Effector CD8-positive, alpha-beta T cell (primary cell): Measurements from ENCODE around the gene FAM120B.

Experiments
- DNase-seq: peaks from one replicate; lab custom pipeline; 2025; lab: John Stamatoyannopoulos, UW

Gene FAM120B

DNA sequence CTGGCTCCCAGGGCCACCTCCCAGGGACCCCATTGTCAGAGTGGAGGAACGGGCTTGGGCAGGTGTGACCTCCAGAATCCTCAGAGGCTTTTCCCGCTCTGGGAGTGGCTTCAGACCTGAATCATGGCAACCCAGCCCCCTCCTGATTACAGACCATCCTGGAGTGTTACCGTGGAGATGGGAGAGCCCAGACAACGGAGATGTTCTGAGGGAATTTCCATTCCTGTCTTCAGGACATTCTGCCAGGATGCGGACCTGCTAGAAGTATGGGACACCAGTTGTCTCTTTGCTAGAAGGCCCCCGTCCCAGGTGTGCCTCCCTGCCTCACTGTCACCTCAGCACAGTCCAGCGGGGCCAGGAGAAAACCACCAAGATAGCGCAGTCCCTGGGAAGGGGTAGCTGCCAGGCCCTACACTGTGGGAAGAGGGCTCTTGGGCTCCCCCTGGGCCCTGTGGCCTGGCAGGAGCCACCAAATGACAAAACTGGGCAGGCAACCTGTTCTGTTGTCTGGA, 136.6 kb downstream of the FAM120B start:
- no peak for DNase-seq

DNA sequence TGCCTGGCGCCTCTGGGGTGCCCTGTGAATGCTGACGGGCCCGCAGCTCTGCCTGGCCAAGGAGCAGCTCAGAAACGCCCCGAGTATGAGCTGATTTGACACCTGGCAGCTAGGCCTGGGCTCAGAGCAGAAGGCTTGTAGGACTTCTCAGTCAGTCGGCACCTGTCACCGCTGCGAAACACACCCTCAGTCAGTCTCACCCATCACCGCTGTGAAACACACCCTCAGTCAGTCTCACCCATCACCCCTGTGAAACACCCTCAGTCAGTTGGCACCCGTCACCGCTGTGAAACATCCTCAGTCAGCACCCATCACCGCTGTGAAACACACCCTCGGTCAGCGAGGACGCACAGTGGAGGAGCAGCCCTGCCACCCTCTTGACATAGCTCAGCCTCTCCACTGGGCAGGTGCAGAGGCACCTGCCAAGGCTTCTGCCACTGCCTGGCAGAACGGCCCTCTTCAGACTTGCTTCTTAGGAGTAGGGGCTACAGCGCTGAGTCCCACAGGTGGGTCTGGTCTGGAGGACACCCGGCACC, 137.6 kb downstream of the FAM120B start:
- DNase-seq, result no peak

DNA sequence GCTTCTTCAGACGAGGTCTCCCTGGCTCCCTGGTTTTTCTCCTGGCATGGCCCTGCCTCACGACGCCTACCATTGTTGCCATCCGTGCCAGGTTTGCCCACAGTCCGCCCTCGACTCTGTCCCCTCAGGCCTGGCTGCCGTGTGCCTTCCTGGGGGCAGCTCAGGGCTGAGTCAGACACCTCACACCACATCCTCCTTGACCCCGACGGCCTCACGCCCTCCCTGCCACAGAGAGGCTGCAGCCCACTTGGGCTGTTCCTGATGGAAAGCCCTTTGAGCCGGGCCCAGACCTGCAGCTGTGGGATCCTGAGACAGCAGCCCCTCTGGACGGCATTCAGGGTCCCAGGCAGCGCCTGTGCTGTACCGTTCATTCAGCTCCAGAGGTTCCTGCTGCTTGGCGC, 138.3 kb downstream of the FAM120B start:
- no peak for DNase-seq

DNA sequence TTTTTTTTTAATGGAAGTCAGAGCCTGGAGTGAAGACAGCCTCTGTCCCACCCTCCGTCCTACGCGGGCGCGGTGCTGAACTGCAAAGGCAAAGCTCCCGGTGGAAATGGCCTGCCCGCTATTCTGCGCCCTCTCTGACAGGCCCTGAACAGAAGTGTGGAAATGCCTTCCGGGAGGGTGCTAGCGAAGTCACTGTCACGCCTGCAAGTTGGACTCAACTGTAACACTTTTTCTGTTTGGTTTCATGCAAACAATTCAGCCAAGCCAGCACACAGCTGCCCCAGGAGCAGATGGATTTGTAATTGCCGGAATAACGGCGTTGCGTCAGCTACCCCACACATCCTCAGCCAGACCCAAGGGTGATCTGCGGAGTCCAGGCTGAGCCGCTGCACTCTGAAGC, 138.9 kb downstream of the FAM120B start:
- DNase-seq, result no peak

DNA sequence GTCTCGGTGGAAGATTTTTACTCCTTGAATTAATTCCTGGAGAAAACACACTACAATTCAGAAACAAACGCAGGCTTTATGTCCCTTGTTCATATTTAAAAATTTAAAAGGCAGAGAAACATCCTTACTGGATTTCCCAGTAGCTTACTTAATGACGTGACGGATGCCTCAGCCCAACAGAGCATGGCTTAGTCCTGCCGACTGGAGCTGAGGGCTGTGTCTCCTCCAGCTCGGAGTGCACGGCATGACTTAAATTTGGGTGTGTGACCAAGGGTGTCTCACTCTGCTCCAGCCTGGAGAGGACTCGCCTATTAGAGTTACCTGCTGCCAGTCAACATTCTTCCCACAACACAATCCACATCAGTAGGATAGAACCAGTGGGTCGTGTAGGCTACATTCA, 139.4 kb downstream of the FAM120B start:
- DNase-seq, result no peak

DNA sequence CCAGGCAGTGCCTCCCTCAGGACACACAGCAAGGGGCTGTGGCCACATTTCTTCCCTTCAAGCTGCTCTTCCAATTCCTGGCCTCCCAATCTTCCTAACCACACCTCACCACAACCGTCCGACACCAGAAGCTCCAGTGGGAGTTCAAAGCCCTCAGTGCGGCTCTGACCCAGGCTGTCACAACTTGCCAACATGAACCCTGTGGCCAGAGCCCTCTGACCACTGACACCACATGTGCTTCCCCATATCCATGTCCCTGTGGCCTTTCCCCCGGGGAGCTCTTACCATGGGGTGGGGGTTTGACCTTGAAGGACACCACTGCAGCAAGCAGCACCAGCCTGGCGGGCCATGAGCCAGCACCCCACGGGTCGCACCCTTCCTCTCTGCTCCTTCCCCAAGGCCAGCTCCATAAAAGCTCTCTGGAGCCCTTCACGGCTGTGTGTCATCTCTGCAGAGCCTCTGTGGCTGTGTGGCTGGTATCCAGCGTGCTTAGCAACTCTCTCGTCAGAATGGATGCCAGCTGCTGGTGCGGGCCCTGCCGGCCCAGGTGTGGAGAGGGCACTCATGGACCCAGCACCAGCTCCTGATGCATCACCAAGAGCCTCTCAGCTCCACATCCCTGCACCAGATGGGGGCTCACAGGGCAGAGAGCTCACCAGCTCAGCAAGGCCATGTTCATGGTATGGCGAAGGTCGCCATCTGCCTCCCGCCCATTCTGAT, 140.4 kb downstream of the FAM120B start:
- no peak for DNase-seq

DNA sequence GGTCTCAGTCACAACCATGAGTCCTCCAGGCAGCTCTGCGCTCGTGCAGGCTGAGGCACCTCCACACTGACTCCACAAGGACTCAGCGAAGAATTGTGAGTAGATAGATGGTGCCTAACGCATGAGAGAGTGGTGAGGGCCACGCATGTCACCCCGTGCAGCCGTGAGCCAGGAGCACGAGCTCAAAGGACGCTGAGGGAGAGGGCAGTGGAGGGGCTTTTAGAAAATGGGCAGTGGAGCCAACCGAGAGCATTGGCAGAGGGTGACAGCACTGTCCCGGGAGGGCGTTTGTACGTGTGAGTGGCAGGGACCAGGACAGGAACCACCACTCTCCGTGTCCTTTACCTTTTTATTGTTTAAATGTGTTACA, 141.0 kb downstream of the FAM120B start:
- no peak for DNase-seq

DNA sequence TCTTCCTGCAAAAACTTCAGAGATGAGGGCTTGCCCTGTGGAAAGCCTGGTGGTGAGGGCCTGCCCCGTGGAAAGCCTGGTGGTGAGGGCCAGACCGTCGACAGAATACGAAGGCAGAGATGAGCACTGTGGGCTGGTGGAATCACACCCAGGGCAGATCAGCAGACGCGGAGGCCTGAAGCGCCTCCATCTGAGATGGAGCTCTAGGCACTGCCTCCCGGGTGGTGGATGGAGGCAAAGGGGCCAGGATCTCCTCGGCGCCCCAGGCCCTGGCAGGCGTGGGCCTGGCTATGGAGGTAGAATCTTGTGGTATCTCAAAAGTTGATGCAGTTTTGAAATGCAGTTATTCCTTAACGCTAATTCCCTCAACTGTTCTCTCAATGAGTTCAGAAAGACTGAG, 141.8 kb downstream of the FAM120B start:
- DNase-seq, result no peak

DNA sequence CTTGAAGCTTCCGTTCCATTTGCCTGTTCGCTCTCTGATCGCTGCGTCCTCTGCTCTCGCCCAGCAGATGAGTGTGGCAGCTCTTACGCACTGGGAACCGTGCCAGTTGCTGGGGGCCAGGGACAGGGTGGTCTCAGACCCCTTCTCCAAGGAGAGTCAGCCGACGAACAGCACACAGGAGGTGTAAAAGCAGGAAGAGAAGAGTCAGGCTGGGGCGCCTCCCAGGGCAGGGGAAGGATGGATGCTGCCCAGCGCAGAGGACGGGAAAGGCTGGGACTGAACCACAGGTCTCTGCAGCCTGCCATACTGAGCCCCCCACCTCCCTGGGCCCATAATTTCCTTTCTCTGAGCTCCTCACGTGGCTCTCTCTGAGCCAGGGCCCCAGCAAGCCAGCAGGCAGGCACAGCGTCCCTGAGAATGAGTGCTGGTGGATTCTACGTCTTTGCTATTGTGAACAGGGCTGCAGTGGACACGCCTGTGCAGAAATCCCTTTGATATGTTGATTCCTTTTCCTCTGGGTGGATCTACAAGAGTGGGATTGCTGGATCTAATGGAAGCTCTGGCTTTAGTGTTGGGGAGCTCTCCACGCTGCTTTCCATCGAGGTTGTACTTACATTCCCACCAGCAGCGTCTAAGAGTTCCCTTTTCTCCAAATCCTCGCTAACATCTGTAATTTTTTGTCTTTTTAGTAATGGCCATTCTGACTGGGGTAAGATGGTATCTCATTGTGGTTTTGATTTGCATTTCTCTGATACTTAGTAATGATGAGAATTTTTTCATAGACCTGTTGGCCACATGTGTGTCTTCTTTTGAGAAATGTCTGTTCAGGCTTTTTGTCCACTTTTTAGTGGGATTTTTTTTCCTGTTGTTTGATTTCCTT, 142.4 kb downstream of the FAM120B start:
- DNase-seq, result no peak

DNA sequence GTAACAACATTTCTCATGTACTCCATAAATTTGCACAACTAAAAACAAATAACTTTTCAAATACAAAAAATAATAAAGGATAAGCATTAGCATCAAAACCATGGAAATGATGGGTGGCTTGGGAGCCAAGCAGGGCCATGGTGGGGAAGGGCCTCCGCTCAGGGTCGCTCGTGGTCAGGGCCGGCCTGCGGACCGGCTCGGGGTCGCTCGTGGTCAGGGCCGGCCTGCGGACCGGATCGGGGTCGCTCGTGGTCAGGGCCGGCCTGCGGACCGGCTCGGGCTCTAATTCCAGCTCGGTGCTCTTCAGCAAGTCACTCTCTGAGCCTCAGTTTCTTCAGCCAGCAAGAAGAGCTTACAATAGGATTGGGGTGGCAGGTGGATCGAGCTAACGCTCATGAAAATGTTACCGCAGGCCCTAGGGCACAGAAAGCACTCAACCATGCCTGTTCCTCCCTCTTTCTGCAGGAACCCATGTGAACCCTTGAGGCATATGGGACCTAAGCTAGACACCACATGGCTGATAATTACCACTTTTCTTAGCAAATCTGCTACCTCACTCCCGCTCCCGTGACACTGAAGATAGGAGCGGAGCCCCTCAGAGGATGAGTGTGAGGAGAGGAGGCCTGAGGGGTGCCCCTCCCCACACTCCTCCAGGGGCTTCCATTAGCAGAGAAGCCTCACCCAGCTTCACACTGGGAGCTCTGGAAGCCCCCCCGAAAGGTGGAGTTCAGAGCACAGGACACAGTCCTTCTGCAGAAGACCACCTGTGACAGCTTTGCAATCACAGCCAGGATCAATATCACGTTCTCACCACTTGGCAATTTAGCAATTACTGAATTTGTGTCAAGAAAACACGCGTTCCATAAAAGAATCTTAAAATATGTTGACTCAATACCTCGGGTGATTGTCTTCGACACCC, 143.5 kb downstream of the FAM120B start:
- no peak for DNase-seq

DNA sequence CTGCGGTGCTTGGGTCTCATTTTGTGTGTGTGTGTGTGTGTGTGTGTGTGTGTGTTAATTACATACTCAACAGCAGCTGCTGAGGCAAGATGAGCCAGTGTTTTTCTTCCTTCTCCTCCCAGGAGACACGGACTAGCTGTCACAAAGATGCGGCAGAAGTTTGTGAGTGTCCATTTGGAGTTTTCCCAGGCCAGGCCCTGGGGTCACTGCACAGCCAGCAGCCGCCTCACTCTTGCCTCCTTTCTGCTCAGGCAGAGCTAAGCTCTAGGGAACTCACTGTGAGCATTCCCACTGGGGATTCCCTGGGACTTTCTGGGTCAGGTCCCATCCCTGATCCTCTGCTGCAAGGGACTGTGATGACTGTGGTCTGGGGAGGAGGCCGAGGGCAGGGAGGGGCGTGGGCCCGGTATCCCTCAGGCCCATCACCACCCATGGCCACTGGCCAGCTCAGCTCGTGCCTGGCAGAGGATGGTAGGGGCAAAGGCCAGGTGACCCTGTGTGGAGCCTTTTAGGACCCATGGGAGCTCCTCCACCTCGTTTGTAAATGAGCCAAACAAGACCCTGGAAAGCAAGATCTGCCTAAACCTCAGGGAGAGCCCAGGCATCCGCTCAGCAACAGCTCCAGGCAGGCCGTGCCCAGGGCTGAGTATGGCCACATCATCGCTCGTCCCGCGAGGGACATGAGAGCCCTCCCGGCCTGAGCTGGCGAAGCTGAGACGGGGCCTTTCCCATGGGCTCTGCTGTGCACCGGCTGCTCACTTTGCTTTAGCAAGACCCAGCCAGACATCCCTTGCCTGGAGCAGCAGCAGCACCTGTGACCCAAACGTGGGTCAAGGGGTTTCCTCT, 144.6 kb downstream of the FAM120B start:
- DNase-seq, result no peak

DNA sequence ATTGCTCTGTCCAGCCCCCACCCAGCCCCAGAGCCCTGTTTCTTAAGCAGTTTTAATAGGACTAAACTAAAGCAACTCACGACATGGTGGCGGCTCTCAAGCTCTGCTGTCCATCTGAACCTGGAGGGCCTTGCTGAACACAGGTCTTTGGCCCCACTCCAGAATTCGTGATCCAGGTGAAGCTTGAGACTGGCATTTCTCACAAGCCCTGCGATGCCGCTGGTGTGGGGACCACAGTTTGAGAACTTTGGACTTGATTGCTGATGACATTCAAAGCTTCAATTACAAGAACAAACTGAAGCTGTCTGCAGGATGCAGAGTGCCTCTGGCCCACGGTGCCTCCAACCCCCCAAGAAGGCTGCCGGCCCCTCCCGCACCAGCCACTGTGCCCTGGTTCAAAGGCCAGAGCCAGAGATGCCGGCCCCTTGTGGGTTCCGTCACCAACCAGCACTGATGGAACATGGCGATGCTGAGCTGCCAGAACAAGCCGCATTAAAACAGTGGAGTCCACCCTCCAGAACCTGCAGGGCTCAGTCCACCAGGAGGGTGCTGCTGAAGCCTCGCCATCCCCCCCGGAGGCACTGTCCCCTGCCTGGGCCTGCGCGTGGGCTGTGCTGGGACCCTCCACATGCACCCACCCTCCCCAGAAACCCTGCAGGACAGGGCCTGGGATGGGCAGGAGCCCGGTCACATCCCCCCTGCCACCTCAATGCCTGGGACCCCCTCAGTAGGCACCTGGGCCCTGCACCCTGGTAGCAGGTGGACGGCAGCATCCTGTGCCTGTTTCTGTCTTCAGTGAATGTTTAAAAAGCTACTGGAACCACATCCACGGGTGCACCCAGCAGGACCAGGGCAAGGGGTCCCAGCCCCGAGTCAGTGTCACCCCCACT, 145.4 kb downstream of the FAM120B start:
- DNase-seq, result no peak

DNA sequence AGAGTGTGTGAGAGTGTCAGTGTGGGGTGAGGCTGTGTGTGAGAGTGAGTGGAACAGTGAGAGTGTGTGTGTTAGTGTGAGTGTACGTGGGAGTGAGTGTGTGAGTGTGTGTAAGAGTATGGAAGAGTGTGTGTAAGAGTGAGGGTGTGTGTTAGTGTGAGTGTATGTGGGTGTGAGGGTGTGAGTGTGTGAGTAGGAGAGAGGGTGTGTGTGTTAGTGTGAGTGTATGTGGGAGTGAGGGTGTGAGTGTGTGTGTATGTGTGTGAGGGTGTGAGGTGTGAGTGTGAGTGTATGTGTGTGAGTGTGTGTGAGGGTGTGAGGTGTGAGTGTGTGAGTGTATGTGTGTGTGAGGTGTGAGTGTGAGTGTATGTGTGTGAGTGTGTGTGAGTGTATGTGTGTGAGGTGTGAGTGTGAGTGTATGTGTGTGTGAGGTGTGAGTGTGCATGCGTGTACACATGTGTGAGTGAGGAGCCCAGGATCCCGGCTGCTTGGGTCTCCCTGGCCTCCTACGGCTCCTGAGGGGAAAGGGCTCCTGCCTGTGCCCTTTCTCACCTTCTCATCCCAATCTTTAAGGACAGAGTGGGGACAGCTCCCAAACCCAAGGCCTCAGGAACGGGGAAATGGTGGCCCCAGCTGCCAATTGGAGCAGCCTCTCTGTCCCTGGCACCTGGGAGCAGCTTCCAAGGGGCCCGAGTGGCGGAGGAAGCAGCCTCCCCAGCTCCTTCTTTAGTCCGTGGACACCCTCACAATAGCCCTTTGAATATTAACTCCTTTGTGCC, 146.4 kb downstream of the FAM120B start:
- DNase-seq, result no peak

DNA sequence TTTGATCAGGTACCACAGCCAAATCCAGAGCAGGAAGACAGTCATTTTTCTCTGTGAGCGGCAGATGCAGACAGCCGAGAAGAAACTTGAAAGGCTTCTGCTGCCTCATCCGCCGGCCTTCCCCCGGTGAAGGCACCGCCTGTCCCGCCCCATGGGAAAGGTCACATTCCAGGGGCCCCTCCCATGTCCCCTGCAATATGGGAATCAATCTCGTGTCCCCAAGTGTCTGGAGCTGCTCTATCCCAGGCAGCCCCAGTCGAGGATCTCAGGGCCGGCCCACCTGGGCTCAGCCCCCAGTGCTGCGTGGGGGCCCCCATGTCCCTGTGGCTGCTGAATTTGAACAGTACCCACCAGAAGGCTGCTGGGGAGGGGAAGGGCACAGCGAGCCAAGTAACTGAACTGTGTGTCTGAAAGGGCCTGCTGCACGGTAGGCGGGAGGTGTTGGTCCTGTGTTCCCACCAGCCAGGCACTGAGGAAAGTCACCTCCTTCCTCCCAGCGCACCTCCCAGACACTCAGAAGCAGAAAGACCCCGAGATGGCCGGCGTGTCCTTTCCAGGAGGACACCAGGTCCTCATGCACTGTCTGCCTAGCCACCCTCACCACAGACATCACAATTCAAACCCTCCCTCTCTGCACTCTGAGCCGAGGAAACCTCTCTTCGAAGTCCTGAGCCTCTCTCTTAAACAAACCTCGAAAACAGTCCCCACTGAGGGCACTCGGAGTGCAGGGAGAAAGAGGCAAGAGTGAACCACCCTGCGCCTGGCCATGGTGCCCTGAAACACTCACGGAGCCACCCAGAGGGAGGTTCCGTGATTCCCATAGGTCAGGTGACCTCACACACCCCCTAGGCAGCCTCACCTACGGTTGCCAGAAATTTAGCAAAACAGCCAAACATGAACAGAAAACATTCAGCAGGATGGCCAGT, 147.3 kb downstream of the FAM120B start:
- no peak for DNase-seq

DNA sequence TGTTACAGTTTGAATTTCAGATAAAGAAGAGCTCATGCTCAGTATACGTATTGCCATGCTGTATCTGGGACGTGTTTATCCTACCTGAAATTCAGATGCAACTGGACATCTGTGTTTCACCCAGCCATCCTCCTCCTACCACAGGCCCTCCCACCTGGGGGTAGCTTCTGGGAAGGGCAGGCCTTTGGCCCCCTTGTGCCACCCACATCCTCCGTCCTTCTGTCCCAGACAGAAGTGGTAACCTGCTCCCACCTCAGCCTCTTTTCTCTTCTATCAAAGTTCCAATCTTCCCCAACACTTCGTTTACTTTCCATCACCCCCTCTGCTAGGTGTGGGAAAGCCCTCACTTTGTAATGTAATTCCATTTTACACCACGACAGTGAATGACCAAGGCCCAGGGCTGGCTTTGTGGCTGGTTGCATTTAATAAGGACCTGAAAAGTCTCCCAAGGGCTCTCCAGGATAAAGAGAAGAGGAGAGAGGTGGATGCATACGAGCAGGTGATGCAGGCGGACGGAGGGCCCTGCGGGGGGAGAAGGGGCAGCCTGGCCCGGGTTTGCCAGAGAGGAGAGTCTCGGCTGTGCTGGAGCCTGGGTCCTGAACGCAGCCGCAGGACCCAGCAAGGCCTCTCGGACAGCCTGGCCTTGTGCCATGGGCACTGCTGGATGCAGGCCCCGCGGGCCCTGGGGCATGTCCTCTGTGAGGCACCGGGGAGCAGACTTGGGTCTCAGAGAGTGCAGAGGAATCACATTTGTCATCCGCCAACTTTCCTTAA, 148.1 kb downstream of the FAM120B start:
- no peak for DNase-seq

DNA sequence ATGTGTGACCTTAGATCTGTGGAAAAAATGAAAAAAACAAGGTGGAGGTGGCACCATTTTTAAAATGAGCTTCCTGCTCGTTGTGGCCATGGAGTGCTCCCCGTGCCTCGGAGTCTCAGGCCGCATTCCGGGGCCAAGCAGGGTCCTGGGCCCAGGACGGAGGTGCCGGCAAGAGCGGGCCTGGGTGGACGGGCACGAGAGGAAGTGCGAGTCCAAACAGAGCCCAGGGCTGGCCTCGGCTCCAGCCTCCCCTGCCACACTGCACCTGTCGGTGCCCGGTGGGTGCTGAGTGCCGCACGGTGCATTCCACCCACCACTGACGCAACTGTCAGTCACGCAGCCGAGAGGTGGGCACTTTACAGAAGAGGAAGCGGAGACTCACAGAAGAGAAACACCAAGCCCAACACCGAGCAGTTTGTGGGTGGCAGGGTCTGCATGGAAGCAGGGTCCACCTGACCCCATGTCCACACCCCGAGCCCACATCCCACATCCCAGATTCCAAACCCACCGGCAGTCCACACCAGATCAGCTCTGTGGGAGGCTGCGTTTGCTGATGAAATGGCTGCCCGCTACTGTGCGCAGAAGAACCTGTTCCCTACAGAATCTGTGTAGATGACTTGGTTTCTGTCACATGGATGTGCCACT, 148.9 kb downstream of the FAM120B start:
- no peak for DNase-seq

DNA sequence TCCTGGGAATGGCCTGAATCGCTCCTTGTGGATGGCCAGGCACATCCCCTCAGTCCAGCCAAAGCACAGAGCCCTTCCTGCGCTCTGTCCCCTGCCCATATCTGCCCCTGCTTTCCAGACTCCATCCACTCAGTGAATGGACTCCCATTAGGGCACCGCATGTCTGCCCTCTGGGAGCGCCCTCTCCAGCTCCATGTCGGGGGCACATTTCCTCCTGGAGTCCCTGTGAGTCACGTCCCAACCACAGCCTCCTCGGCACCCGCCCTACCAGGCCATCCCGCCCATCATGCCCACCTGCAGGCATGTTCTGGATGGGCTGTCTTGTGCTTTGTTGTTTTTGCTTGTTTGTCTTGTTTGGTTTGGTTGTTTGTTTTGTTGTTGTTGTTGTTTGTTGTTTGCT, 149.8 kb downstream of the FAM120B start:
- DNase-seq, result no peak
